Stimulated activated CD4-positive, alpha-beta T cell treated with anti-CD3 and anti-CD28 coated beads, TNF-alpha, amount 100 ng/mL, for 24 hours (primary cell): ENCODE data around the gene AMZ2.
A peak's percentile ranks its signal among the peaks of the same experiment; 100 is the strongest.
"Not testable (repeated sequence)": the region's sequence is repeated elsewhere in the genome, so short reads cannot be mapped to it uniquely, and the experiment has no call there.

Experiments used
- DNase-seq, 3 experiments: peaks; one replicate each; pipeline ENCODE4 v3.0.0-alpha.2; 2020; ENCODE audit warnings: low read depth in 3 of 3

Gene AMZ2, protein sequence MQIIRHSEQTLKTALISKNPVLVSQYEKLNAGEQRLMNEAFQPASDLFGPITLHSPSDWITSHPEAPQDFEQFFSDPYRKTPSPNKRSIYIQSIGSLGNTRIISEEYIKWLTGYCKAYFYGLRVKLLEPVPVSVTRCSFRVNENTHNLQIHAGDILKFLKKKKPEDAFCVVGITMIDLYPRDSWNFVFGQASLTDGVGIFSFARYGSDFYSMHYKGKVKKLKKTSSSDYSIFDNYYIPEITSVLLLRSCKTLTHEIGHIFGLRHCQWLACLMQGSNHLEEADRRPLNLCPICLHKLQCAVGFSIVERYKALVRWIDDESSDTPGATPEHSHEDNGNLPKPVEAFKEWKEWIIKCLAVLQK

DNA sequence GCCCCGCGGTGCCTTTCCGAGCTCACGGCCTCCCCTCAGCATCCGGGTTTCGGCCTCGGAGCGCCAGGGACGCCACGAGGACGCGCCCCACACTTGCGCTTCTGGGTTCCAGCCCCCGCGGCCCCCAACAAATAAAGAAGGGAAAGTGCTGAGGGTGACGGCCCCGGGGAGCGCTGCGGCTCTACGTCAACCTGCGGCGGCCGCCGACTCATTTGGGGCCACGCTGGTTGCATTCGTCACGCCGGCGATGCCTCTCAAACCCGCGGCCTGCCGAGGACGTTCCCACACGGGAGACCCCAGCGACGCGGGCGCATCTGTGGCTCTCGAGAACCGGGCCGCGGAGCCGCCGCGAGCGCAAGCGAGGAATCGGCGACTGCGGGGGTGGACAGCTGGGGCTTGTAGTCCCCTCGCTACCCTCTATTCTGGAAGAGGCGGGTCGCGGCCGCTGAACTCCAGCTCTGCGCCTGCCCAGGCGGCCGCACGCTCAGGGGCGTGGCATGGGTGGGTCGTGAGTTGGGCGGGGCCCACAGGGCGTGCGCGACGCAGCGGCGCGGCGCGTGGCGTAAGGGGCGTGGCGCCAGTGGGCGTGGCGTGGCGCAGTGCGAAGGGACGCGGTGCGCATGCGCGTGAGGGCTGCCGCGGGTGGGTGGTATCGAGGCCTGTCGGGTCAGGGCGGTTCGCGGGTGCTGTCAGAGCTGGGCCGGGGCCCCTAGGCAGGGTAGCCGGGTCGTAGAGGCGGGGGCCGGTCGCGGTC is at the start of gene AMZ2:
Gene AMZ2 (plus strand): TSS at position 599 of the 754 bp plus-strand sequence. CDS start 2,145 bp downstream, outside the sequence.
- peak; percentile 93 to 97 (median 97) for DNase-seq

DNA sequence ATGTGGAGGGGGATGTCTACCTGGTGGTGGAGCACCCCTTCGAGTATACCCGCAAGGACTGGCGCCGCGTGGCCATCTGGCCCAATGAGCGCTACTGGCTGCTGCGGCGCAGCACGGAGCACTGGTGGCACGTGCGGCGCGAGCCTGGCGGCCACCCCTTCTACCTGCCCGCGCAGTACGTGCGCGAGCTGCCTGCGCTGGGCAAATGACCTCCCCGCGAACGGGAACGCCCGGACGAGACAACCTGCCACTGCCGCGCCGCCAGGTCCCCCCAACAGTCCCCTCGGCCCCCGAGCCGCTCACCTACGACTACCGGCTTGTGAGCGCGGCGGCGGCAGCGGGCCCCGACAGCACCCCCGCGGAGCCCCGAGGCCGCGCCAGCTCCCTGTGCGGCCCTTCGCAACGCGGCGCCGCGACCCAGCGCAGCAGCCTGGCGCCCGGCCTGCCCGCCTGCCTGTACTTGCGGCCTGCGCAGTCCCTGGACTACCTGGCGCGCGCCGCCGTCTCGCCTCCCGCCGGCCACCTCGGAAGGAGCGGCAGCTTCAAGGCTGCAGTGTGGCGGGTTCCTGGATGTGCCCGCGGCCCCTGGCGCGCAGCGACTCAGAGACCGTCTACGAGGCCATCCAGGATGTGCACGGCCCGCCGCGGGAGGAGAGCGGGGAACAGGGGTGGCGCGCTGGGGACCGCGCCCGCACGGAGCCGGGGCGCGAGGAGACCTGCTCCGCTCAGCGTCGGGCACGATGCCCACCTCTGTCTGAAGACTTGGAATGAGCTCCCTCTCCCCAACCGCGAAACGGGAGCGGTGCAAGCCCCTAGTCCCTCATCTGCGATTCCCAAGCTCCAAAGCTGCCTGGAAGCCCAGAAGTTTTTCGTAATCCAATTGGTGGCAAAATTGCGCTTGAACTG is 48.7 kb upstream of the AMZ2 start:
- no peak for DNase-seq

DNA sequence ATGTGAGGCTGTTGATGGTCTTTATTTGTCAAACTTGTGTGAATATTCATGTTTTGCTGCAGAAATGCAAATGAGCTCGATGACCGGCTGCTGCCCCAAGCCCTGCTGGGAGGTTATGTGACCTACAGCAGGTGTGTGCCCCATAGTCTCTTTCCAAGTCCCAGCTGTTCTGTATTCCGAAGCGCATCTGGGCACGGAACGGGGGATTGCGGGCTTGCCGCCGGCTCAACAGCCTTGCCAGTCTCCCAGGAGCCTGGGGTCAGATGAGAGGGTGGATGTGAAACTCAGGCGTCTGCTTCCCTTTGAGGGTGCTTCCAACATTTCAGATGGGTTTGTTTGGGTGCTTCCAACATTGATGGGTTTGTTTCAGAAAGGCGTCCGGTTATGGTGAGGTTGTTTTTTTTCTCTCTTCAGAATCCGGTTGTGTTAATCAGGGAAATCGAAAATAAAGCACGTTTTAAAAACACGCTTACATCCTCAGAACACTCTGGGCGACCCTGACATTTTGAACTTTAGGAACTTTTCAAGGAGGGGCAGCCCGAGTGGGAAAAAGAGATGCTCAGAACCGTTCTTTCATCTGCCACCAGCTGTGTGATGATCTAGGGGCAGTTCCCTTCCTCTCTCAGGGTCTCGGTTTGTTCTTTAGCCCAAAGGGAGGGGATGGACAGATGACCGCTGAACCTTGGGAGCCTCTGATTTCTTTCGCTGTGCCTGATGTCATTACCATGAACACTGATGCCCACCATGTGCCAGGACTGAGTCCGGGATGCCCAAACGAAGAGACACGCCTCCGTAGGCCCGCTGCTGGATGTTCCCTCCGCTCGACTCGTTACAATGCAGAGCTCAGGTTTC is 47.8 kb upstream of the AMZ2 start:
- no peak for DNase-seq

DNA sequence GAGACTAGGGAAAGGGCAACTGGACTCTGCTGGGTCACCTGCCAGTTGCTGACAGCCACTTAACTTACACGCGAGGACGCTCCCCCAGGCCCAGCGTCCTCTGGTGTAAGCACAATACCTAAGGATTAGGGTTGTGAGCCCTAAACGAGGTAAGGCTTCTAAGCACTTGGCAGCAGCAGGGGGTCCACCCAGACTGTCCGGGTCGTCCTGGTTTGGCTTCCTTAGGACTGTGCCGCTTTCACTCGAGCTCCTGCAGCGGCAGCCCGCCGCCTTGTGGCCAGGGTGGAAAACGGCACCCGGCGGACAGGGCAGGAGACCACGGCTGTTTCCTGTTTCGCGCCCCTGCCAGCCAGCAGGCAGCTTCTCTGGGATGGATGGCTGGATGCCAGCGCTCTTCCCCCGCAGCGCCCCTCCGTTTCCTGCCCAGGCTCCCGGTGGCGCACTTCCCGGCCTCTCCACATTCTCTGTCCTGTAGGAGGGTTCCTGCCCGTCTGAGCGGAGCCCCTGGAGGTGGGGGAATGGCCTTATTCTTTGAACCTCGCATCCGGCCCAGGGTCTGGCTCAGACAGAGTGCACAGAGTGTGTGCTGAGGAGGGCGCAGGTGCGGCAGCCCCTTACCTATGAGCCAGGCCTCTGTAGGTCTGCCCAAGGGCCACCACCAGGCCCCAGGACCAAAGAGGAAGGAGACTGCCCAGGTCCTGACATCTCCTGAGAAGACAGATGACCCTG is 47.0 kb upstream of the AMZ2 start:
- peak in 1 of 3 experiments; percentile 73 for DNase-seq

DNA sequence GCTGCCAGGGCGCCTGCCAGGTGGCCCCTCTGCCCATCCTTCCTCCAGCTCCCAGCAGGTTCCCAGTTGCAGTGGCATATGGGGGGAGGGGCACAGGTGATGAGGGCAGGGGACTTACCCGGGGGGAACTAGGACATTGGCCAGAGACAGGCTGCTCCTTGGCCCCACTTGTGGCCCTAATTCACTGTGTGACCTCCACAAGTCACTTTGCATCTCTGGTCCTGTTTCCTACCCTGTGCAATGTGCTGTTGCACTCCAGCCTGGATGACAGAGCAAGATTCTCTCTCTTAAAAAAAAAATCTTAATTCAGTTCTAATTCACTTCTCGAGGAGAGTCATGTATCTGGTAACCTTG is 46.4 kb upstream of the AMZ2 start:
- not testable (repeated sequence) for DNase-seq

DNA sequence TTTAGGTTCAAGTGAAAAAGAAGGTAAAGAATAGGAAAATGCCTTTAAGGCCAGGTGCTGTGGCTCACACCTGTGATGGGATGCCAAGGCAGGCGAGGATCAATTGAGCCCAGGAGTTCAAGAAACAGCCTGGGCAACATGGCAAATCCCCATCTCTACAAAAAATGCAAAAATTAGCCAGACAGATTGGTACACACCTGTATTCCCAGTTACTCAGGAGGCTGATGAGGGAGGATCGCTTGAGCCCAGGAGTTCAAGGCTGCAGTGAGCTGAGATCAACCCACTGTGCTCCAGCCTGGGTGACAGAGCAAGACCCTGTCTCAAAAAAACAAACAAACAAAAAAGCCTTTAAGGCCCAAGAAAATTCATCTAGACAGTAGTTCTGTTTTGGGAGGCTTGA is 45.5 kb upstream of the AMZ2 start:
- DNase-seq = not testable (repeated sequence)

DNA sequence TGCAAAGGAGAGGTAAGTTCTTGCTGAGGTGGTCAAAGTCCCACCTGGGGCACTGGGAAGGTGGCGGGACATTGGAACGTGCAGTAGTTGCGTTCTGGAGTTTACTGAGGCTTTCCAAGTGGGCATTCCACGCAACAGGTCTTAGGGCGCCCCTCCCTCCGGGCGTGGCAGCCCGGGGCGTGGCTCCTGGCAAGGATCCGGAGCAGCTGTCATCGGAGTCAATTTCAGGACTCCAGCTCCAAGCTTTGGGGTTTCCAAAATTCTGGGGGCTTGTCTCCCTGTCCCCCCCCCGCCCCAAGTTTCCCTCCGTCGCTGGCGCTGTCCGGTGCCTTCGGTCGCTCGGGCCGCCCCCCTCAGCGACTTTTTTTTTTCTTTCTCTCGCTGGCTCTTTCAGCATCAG is 43.1 kb upstream of the AMZ2 start:
- no peak for DNase-seq

DNA sequence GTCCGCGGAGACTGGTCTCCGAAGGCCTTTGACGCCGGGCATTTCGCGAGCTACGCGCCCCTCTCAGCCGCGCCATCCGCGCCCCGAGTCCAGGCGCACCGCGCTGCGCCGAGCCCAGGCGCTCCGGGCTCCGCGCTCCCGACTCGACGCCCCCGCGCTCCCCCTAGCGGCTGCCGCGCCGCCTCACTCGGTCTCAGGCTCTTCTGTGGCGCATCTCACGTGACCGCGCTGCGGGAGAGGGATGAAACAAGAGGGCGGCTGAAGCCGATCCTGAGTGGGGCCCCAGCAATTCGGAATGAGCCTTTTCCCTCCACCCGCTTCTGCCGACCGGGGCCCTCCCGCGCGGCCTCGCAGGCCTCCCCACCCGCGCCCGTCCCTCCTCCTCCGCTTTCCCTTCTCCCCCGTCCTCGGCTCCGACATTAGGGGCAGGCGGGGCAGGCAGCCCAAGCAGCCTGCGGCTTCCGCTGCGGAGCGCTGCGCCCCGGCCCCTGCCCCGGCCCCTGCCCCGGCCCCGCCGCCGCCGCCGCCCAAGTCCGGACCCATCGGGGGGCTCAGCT is 42.5 kb upstream of the AMZ2 start:
- peak; percentile 82 to 92 (median 84) for DNase-seq

DNA sequence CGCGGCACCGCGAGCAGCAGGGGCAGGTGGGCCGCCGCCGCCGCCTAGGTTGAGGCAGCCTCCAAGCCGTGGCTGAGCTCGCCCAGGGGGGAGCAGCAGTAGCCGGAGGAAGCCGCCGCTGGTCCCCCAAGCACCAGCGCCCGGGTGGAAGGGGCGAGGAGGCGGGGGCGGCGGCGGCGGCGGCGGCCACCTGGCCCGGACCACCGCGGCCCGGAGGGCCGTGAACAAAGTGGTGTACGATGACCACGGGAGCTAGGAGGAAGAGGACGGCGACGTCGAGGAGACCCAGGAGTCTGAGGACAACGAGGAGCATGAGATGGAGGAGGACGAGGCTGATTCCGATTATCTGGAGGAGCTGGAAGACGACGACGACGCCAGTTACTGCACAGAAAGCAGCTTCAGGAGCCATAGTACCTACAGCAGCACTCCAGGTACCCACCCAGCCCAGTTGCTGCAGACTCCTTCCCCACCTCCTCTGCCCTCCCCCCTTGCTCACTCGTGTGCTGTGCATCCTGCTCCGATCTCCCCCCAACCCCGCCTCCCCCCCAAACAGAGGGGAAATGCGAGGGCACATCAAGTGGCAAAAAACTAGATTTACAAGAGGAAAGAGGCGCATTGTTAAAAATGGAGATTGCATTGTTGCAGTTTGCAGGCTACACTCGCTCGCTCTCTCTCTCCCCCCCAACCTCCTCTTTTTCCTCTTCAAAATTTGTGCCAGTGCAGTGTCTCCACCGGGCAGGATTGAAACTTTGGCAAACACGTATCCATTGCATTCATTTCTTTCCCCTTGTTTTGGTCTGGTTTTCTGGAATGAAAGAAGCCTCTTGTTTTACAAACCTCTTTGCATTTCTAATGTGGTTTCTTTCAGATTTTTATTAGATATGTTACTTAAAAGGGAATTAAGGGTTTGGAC is 41.8 kb upstream of the AMZ2 start:
- no peak for DNase-seq

DNA sequence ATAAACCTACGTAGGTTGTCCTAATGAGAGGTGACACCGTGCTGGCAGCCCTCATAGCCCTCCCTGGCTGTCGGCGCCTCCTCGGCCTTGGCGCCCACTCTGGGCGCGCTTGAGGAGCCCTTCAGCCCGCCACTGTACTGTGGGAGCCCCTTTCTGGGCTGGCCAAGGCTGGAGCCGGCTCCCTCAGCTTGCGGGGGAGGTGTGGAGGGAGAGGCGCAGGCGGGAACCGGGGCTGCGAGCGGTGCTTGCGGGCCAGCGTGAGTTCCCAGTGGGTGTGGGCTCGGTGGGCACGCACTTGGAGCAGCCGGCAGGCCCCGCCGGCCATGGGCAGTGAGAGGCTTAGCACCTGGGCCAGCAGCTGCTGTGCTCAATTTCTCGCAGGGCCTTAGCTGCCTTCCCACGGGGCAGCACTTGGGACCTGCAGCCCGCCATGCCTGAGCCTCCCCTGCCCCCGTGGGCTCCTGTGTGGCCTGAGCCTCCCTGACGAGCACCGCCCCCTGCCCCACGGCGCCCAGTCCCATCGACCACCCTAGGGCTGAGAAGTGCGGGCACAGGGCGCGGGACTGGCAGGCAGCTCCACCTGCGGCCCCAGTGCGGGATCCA is 40.1 kb upstream of the AMZ2 start:
- no peak for DNase-seq

DNA sequence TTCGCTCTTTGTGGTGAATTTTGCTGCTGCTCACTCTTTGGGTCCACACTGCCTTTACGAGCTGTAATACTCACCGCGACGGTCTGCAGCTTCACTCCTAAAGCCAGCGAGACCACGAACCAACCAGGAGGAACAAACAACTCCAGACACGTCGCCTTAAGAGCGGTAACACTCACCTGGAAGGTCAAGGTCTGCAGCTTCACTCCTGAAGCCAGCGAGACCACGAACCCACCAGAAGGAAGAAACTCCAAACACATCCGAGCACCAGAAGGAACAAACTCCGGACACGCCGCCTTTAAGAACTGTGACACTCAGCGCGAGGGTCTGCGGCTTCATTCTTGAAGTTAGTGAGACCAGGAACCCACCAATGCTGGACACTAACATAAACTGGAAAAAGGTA is 39.2 kb upstream of the AMZ2 start:
- DNase-seq = not testable (repeated sequence)

DNA sequence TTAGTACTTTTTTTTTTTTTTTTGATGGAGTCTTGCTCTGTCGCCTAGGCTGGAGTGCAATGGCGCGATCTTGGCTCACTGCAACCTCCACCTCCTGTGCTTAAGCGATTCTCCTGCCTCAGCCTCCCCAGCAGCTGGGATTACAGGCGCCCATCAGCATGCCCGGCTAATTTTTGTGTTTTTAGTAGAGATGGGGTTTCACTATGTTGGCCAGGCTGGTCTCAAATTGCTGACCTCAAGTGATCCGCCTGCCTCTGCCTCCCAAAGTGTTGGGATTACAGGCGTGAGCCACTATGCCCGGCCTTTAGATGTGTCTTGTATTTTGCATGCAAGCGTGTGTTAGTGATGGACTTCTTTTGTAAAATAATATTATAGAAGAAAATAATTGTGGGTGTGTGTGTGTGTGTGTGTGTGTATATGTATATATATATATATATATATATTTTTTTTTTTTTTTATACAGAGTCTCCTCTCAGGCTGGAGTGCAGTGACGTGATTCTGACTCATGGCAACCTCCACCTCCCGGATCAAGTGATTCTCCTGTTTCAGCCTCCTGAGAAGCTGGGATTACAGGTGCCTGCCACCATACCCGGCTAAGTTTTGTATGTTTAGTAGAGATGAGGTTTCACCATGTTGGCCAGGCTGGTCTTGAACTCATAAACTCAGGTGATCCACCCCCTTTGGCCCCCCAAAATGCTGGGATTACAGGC is 38.5 kb upstream of the AMZ2 start:
- not testable (repeated sequence) for DNase-seq

DNA sequence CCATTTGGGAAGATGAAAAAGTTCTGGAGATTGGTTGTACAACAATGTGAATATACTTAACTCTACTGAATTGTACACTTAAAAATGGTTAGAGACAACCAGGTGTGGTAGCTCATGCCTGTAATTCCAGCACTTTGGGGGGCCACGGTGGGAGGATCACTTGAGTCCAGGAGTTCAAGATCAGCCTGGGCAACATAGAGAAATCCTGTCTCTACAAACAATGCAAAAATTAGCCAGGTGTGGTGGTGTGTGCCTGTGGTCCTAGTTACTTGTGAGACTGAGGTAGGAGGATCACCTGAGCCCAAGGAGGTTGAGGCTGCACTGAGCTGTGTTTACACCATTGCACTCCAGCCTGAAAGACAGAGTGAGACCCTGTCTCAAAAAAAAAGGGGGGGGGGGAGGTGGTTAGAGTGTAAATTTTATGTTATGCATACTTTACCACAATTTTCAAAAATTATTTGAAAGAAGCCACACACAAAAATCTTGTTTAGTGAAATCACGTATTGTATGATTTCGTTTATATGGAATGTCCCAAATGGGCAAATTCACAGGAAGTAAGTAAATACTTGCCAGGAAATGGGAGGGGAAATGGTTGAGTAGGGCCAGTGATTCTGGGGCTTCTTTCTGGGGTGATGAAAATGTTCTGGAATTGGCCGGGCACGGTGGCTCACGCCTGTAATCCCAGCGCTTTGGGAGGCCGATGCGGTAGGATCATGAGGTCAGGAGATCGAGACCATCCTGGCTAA is 37.1 kb upstream of the AMZ2 start:
- no peak for DNase-seq

DNA sequence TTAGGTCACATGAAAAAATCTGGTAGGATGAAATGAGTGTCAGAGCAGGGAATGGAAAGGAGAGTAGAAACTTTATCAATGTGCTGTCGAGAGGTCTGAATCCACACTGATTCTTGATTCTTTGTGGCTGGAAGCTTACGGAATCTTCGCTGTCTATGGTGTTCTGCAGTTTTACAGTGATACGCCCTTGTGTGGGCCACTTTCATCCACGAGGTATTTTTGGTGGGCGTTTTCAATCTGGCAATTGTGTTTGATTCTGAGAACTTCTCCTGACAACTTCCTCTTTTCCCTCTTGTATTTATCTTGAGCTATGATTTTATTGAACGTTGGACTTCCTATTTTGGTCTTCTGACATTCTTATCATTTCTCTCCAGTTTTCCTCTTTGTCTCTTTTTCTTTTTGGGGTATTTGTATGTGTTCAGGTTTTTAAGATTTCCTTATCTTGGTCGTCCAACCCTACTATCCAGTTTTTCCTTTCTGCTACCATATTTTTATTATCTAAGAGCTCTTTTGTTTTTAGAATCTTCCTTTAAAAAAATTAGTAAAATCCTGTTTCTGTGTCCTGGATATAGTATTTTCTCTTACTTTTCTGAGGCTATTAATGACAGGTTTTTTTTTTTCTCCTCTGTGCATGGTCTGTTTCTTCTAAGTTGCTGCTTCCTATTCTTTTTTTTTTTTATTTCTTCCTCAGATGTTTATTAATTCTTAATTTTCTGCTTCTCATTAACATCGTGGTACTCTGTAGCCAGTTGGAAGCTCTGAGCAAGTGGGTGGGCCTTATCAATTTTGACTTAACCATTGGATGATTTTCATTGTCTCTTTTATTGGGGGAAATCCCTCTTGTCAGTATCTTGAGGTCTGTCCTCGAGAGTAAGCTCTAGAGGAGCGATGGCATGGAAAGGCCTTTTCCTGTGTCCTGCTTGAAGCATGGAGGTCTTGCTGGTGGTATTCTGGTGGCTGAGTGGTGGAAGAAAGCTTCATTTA is 34.1 kb upstream of the AMZ2 start:
- DNase-seq = not testable (repeated sequence)

DNA sequence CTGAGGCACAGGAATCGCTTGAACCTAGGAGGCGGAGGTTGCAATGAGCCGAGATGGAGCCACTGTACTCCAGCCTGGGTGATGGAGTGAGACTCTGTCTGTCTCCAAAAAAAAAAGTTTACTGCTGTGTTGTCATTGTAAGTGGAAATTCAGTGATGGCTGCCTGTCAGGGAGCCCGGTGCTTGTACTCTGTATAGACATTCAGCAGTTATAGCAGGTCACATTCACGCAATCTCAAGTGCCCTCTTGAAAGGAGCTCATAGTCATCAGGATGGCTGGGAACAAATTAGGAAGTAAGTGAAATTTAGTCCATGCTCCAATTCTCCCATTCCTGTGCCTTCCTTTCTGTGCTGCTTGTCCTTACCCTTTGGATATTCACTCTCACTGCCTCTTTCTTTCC is 32.4 kb upstream of the AMZ2 start:
- DNase-seq = not testable (repeated sequence)

DNA sequence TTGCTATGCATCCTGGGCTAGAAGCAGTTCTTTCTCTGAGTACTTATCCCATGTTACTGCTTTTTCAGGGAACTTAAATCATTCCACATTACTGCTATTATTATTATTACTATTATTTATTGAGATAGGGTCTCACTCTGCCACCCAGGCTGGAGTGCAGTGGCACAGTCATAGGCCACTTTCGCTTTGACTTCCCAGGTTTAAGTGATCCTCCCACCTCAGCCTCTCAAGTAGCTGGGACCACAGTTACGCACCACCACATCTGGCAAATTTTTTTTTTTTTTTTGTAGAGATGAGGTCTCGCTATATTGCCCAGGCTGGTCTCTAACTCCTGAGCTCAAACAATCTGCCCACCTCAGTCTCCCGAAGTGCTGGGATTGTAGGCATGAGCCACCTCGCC is 28.4 kb upstream of the AMZ2 start:
- not testable (repeated sequence) for DNase-seq
